K562 (cell line): ENCODE results near the gene ZER1.

Experiments used
- JUNB ChIP-seq: fragments of 450-650 bp; formaldehyde crosslinking; conservative IDR thresholded peaks from 2 replicates; pipeline ENCODE4 v1.4.0; 2020; ENCODE audit warnings: mild to moderate bottlenecking
- JUND ChIP-seq, 2 experiments: IDR thresholded peaks; 2 replicates in 1 of 2; 3 replicates in 1 of 2; pipeline ENCODE4 v1.6.1; 2011; ENCODE audit warnings: borderline replicate concordance in 2 of 2, low read depth in 2 of 2, low read length in 2 of 2, improper control_type of control experiment in 1 of 2, missing biosample characterization in 1 of 2, missing genetic modification characterization in 1 of 2, missing genetic modification reagents in 1 of 2
- KLF16 ChIP-seq: IDR thresholded peaks from 2 replicates; pipeline ENCODE4 v1.6.1; 2016; ENCODE audit warnings: antibody characterized with exemption
- MTA2 ChIP-seq: fragments of 450-650 bp; IDR thresholded peaks from 2 replicates; pipeline ENCODE4 v1.6.1; 2016; ENCODE audit warnings: low read depth
- TF ChIP-seq, protein P1 (sequence below), 3 experiments: IDR thresholded peaks in 2 of 3; conservative IDR thresholded peaks in 1 of 3; 2 replicates each; pipeline ENCODE4 v1.5.1; 2011 to 2012; ENCODE audit warnings: low read length in 3 of 3, mild to moderate bottlenecking in 3 of 3, control low read depth in 2 of 3, improper control_type of control experiment in 1 of 3, inconsistent platforms in 1 of 3, low read depth in 1 of 3, mixed read lengths in 1 of 3, moderate library complexity in 1 of 3; ENCODE audit not compliant: insufficient read depth in 2 of 3

DNA sequence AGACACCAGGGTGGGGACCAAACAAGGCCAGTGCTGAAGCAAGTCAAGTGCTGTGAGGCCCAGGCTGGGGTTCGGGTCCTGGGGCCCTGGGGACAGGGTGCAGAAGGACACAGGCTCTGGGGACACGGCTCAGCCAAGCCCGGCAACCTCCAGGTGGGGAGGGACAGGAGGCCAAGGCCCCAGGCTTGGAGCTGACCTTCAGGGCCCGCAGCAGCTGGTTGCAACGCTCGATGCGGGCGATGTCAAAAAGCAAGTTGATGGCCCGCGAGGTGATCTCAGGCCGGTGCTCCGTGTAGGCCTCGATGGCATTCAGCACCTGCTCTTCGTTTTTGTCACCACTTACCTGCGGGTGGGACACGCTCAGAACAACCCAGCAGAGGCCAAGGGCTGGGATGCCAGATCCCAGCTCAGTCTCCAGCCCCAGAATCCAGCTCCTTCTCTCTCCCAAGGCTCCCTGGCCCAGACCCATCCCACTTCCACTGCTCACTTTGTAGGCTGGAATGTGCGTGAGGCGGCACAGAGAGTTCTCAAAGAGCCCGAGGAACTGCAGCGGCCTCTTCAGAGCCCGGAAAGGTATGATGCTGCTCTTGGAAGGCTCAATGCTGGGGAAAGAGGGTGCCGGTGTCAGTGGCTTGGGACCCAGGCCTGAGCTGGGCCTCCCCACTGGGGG is 20.7 kb downstream of the ZER1 start:
- TF ChIP-seq MTA2 (no peak), JUND (IDR thresholded peaks at IDR 0.05; ENCODE audit: borderline replicate concordance, low read depth, low read length) (no peak), JUND (tag; IDR thresholded peaks at IDR 0.05; ENCODE audit: borderline replicate concordance, low read depth, low read length) (no peak), JUNB (CRISPR knock-in tag) (no peak), KLF16 (no peak)
- TF ChIP-seq, protein P1, sequence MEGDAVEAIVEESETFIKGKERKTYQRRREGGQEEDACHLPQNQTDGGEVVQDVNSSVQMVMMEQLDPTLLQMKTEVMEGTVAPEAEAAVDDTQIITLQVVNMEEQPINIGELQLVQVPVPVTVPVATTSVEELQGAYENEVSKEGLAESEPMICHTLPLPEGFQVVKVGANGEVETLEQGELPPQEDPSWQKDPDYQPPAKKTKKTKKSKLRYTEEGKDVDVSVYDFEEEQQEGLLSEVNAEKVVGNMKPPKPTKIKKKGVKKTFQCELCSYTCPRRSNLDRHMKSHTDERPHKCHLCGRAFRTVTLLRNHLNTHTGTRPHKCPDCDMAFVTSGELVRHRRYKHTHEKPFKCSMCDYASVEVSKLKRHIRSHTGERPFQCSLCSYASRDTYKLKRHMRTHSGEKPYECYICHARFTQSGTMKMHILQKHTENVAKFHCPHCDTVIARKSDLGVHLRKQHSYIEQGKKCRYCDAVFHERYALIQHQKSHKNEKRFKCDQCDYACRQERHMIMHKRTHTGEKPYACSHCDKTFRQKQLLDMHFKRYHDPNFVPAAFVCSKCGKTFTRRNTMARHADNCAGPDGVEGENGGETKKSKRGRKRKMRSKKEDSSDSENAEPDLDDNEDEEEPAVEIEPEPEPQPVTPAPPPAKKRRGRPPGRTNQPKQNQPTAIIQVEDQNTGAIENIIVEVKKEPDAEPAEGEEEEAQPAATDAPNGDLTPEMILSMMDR (IDR thresholded peaks at IDR 0.05 in 2 of 3, conservative IDR thresholded peaks at IDR 0.05 in 1 of 3; ENCODE audit: insufficient read depth in 2 of 3, low read depth in 1 of 3, low read length in 3 of 3): no peak
